LNCaP clone FGC (cell line): Measurements from ENCODE around the gene PTPRM.

Experiments
- DNase-seq: peaks from one replicate; pipeline ENCODE4 v3.0.0-alpha.2; 2011; ENCODE audit warnings: low read depth
- H3K4me3 ChIP-seq: 2 replicates; pipeline ENCODE4 v1.5.1; 2011; ENCODE audit warnings: mild to moderate bottlenecking, low read depth, low read length, control low read depth
- CTCF ChIP-seq: IDR thresholded peaks from 2 replicates; pipeline ENCODE4 v1.5.1; 2012; ENCODE audit warnings: mild to moderate bottlenecking; ENCODE audit not compliant: control insufficient read depth, insufficient read depth; ENCODE audit errors: extremely low read depth

The PTPRM gene

DNA sequence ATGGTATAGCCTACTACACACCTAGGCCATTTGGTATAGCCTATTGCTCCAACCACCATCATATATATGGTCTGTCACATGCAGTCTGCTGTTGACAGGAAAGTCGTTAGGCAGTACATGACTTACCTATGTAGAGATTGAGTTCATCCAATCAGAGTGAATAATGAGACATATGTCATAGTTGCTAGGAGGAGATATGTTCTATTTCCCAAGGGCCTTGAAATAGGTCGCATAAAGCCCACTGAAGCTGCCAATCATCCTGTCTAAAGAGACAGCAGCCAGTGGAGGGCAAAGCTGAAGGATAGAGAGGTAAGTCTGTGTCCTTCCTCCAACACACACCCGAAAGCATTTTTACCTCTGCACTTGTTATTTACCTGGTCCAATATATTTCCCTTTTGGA is 263.4 kb downstream of the PTPRM start:
- peak; percentile 18 for DNase-seq
- TF ChIP-seq CTCF: no peak
- no peak overlapping the region for H3K4me3 ChIP-seq

DNA sequence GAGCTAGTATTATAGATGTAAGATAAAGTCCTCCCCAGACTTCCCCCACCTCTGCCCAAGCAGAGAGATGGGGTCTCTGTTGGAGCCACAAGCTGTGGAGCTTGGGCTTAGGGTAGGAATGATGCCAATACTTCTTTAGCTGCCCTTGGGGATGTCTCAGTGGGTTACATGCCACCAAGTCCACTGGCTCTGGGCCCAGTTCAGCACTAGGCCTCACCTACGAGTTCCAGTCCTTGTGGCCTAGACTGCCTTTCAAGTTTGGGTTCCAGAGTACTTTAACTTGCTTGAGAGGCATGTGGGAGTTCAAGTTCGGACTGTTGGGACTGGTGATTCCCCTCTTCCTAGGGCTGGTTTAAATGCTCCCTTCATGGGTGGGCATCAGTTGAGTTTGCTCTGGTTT is 272.4 kb downstream of the PTPRM start:
- DNase-seq: no peak
- no peak overlapping the region for H3K4me3 ChIP-seq
- TF ChIP-seq CTCF: no peak

- peak; percentile 11 for DNase-seq
- H3K4me3 ChIP-seq: no peak overlapping the region
- TF ChIP-seq CTCF: no peak
Observed at GRCh38 chr18:7840411-7840810, 273.3 kb downstream of the PTPRM start.

DNA sequence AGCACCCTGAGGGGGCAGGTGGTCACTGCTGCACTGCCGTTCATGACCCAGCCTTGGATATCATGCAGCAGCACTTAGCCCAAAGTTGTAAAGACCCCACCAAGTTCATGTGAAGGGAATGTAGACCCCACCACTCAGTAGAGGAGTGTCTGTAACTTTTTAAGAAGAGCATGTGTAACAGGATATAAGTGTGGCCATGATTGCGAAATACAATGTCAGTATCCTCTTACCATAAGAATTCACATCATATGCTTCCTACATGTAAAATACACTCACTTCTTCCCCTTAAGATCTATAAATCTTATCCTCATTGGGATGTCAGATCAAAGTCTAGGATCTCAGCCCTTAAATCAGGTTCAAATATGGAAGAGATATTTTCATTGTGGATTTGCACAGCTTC is 276.9 kb downstream of the PTPRM start:
- DNase-seq: no peak

DNA sequence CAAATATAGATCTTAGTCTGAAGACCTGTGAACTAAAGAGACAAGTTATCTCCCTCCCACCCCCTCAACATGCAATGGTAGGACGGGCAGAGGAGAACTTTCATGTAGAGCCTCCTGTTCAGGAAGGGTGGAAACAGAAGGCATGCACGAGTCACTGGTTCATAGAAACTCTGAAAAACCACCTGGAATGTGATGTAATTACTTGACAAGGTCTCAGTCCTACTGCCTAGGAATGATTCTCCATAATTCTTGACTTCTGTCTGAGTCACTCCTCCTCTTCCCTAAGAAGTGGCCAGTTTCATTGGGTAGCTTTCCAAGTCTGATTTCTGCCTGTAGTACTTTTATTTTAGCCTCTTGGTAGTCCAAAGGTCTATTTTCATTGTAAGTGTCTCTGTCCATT is 277.3 kb downstream of the PTPRM start:
- H3K4me3 ChIP-seq: no peak overlapping the region
- TF ChIP-seq CTCF: no peak
- no peak for DNase-seq

More for the DNA sequence above, 276.9 kb downstream of the PTPRM start:
- TF ChIP-seq CTCF: no peak
- no peak overlapping the region for H3K4me3 ChIP-seq

- DNase-seq: no peak
- TF ChIP-seq CTCF: no peak
- no peak overlapping the region for H3K4me3 ChIP-seq
Observed at GRCh38 chr18:7846335-7846734, 279.2 kb downstream of the PTPRM start.

- no peak overlapping the region for H3K4me3 ChIP-seq
- no peak for TF ChIP-seq CTCF
Observed at GRCh38 chr18:7847357-7848053, 280.4 kb downstream of the PTPRM start.

More at GRCh38 chr18:7847357-7848053, 280.4 kb downstream of the PTPRM start:
- DNase-seq: no peak
